ENCODE data around the gene SGMS1.

DNA sequence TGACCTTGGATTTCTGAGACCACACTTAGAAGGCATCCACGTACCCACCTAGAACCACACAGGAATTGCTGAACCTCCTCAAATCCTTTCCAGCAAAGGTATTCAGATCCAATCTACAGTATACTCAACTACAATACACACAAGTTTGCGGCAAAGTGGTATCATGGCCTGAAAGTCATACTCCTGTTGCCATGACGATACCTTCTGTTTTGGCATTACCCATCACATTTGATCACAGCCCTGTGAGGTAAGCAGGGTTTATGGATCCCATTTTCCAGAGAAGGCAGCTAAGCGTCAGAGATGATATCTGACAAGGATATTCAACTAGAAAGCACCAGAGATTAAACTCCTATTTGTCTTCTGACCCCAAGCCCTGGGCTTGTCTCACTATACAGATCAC is 32.8 kb downstream of the SGMS1 start:
- TF ChIP-seq, protein P1, sequence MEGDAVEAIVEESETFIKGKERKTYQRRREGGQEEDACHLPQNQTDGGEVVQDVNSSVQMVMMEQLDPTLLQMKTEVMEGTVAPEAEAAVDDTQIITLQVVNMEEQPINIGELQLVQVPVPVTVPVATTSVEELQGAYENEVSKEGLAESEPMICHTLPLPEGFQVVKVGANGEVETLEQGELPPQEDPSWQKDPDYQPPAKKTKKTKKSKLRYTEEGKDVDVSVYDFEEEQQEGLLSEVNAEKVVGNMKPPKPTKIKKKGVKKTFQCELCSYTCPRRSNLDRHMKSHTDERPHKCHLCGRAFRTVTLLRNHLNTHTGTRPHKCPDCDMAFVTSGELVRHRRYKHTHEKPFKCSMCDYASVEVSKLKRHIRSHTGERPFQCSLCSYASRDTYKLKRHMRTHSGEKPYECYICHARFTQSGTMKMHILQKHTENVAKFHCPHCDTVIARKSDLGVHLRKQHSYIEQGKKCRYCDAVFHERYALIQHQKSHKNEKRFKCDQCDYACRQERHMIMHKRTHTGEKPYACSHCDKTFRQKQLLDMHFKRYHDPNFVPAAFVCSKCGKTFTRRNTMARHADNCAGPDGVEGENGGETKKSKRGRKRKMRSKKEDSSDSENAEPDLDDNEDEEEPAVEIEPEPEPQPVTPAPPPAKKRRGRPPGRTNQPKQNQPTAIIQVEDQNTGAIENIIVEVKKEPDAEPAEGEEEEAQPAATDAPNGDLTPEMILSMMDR (IDR thresholded peaks at IDR 0.05), result no peak
- no peak for TF ChIP-seq POLR2A (IDR thresholded peaks at IDR 0.05)

Data from heart left ventricle (tissue), 13 donors.